ENCODE measurements around the gene PAPLN.

- TF ChIP-seq CTCF (IDR thresholded peaks at IDR 0.05; ENCODE audit: low read depth, low read length) (no peak), POLR2A (IDR thresholded peaks at IDR 0.05; ENCODE audit: extremely low read depth, insufficient read length) (no peak), MAX (IDR thresholded peaks at IDR 0.05; ENCODE audit: low read depth, low read length) (no peak), MYC (IDR thresholded peaks at IDR 0.05; ENCODE audit: low read depth, low read length) (no peak)
Observed at GRCh38 chr14:73191441-73191840, 45.9 kb upstream of the PAPLN start.

Data from NB4 (cell line).